OCI-LY1 (cell line): ENCODE measurements around the gene DLAT.
"Not testable (repeated sequence)": the region's sequence is repeated elsewhere in the genome, so short reads cannot be mapped to it uniquely, and the experiment has no call there.

ENCODE experiments used
- EZH2 ChIP-seq: fragments of 200-600 bp; sonication (generic), shearing (Covaris generic); IDR thresholded peaks from 2 replicates; pipeline ENCODE4 v1.8.0; 2017; ENCODE audit warnings: borderline replicate concordance, mixed run types, mild to moderate bottlenecking, antibody characterized with exemption, low read length, moderate library complexity, mixed read lengths
- TF ChIP-seq, protein P1 (sequence below): fragments of 200-600 bp; sonication (generic), shearing (Covaris generic); IDR thresholded peaks from 2 replicates; pipeline ENCODE4 v1.5.1; 2017; ENCODE audit warnings: mild to moderate bottlenecking, antibody characterized with exemption, low read length, moderate library complexity, mixed read lengths

- TF ChIP-seq EZH2: not testable (repeated sequence)
- TF ChIP-seq, protein P1, sequence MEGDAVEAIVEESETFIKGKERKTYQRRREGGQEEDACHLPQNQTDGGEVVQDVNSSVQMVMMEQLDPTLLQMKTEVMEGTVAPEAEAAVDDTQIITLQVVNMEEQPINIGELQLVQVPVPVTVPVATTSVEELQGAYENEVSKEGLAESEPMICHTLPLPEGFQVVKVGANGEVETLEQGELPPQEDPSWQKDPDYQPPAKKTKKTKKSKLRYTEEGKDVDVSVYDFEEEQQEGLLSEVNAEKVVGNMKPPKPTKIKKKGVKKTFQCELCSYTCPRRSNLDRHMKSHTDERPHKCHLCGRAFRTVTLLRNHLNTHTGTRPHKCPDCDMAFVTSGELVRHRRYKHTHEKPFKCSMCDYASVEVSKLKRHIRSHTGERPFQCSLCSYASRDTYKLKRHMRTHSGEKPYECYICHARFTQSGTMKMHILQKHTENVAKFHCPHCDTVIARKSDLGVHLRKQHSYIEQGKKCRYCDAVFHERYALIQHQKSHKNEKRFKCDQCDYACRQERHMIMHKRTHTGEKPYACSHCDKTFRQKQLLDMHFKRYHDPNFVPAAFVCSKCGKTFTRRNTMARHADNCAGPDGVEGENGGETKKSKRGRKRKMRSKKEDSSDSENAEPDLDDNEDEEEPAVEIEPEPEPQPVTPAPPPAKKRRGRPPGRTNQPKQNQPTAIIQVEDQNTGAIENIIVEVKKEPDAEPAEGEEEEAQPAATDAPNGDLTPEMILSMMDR: not testable (repeated sequence)
Observed at GRCh38 chr11:112048256-112048655, 23.0 kb downstream of the DLAT start.
